Measurements from ENCODE around the gene SPDYE6. TPM values are rescaled to one million over a fixed set of nuclear protein-coding genes. Genes with fewer than 3 reads are reported as not detected.
"Not testable (repeated sequence)": the region's sequence is repeated elsewhere in the genome, so short reads cannot be mapped to it uniquely, and the experiment has no call there.

Gene SPDYE6, protein sequence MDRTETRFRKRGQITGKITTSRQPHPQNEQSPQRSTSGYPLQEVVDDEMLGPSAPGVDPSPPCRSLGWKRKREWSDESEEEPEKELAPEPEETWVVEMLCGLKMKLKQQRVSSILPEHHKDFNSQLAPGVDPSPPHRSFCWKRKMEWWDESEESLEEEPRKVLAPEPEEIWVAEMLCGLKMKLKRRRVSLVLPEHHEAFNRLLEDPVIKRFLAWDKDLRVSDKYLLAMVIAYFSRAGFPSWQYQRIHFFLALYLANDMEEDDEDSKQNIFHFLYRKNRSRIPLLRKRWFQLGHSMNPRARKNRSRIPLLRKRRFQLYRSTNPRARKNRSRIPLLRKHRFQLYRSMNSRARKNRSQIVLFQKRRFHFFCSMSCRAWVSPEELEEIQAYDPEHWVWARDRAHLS
- polyA plus RNA-seq (not detected in 3 replicates), polyA minus RNA-seq (0.13 TPM in 1 of 3 replicates, not detected in the others)
- not detected for polyA plus RNA-seq (2011; ENCODE audit: low read depth)
- polyA plus RNA-seq (2011; cell fraction: cytosol; rRNA removed): not detected in 2 replicates
- polyA plus RNA-seq (2011; cell fraction: nucleus; rRNA removed): 0.06 TPM in 1 of 2 replicates, not detected in the other
- polyA plus RNA-seq (2012; ENCODE audit: low replicate concordance): 0.65 and 2.2 TPM in 2 replicates
- polyA minus RNA-seq (2011; cell fraction: cytosol; rRNA and poly(A)+ RNA removed): not detected
- polyA minus RNA-seq (2011; cell fraction: nucleus; rRNA and poly(A)+ RNA removed): not detected in 2 replicates

DNA sequence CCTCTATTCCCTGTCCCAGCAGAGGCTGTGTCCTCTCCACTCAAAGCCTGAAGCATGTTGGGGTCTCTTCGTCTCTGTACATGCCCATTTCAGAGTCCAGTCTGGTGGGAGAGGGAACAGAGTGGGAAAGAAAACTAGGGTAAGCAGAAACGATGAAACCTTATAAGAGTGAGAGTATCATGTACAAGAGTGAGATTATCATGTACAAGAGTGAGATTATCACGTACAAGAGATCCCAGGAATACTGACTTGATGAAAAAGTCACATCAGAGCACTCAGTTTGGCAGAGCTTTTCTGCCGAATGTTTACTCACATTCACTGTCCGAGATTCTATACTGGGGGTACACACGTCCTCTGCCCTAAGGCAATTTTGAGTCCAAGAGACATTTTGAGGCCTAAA is at the start of gene SPDYE6:
SPDYE6 (minus strand) TSS at position 101 of the 400 bp plus-strand sequence. CDS start 421 bp downstream, outside the sequence.
- H3K9me3 ChIP-seq (ENCODE audit: control insufficient read depth, low read depth, low read length); H2AFZ ChIP-seq (ENCODE audit: control insufficient read depth, low read length); H3K79me2 ChIP-seq (ENCODE audit: control insufficient read depth, insufficient read depth, low read length); dilution Hi-C loops (cut with MboI; ENCODE audit: extremely low pct_ligation_motif_present, low sequenced_read_pairs); H3K9me1 ChIP-seq (ENCODE audit: control insufficient read depth, extremely low read depth, insufficient read depth, low read length); H3K27ac ChIP-seq (ENCODE audit: control insufficient read depth, insufficient read depth, low read length); H4K20me1 ChIP-seq (ENCODE audit: control insufficient read depth, extremely low read depth, insufficient read depth, low read length); H3K4me3 ChIP-seq (ENCODE audit: control insufficient read depth in 2 of 3, extremely low read depth in 1 of 3, insufficient read depth in 2 of 3, low read depth in 1 of 3, low read length in 3 of 3); H3K36me3 ChIP-seq (ENCODE audit: control insufficient read depth in 2 of 2, extremely low read depth in 1 of 2, insufficient read depth in 2 of 2, low read length in 2 of 2); DNase-seq (ENCODE audit: low read depth, low spot score); H3K27me3 ChIP-seq (ENCODE audit: control insufficient read depth, extremely low read depth, insufficient read depth, low read length); H3K9ac ChIP-seq (ENCODE audit: control insufficient read depth, extremely low read depth, insufficient read depth, low read length); FAIRE-seq; H3K4me2 ChIP-seq (ENCODE audit: control insufficient read depth, extremely low read depth, insufficient read depth, low read depth, low read length); H3K4me1 ChIP-seq (ENCODE audit: control insufficient read depth, extremely low read depth, insufficient read depth, low read length): not testable (repeated sequence)

DNA sequence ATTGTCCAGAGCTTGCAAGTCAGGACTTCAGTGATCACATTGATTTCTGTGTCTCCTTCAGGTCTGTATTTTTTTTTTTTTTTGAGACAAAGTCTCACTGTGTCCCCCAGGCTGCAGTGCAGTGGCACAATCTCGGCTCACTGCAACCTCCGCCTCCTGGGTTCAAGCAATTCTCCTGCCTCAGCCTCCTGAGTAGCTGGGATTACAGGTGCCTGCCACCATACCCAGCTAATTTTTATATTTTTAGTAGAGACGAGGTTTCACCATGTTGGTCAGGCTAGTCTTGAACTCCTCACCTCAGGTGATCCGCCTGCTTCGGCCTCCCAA is 48.6 kb upstream of the SPDYE6 start:
- H3K27ac ChIP-seq (ENCODE audit: control insufficient read depth, insufficient read depth, low read length); H3K9ac ChIP-seq (ENCODE audit: control insufficient read depth, extremely low read depth, insufficient read depth, low read length); H3K27me3 ChIP-seq (ENCODE audit: control insufficient read depth, extremely low read depth, insufficient read depth, low read length); DNase-seq (ENCODE audit: low read depth, low spot score); H3K9me3 ChIP-seq (ENCODE audit: control insufficient read depth, low read depth, low read length); FAIRE-seq; H3K79me2 ChIP-seq (ENCODE audit: control insufficient read depth, insufficient read depth, low read length); dilution Hi-C loops (cut with MboI; ENCODE audit: extremely low pct_ligation_motif_present, low sequenced_read_pairs); H2AFZ ChIP-seq (ENCODE audit: control insufficient read depth, low read length); H3K9me1 ChIP-seq (ENCODE audit: control insufficient read depth, extremely low read depth, insufficient read depth, low read length); H4K20me1 ChIP-seq (ENCODE audit: control insufficient read depth, extremely low read depth, insufficient read depth, low read length); H3K4me3 ChIP-seq (ENCODE audit: control insufficient read depth in 2 of 3, extremely low read depth in 1 of 3, insufficient read depth in 2 of 3, low read depth in 1 of 3, low read length in 3 of 3); H3K4me1 ChIP-seq (ENCODE audit: control insufficient read depth, extremely low read depth, insufficient read depth, low read length); H3K4me2 ChIP-seq (ENCODE audit: control insufficient read depth, extremely low read depth, insufficient read depth, low read depth, low read length): not testable (repeated sequence)
- peaks cover 28 to 36% of the 10 kb centered on the region in 2 experiments for H3K36me3 ChIP-seq (ENCODE audit: control insufficient read depth in 2 of 2, extremely low read depth in 1 of 2, insufficient read depth in 2 of 2, low read length in 2 of 2)

DNA sequence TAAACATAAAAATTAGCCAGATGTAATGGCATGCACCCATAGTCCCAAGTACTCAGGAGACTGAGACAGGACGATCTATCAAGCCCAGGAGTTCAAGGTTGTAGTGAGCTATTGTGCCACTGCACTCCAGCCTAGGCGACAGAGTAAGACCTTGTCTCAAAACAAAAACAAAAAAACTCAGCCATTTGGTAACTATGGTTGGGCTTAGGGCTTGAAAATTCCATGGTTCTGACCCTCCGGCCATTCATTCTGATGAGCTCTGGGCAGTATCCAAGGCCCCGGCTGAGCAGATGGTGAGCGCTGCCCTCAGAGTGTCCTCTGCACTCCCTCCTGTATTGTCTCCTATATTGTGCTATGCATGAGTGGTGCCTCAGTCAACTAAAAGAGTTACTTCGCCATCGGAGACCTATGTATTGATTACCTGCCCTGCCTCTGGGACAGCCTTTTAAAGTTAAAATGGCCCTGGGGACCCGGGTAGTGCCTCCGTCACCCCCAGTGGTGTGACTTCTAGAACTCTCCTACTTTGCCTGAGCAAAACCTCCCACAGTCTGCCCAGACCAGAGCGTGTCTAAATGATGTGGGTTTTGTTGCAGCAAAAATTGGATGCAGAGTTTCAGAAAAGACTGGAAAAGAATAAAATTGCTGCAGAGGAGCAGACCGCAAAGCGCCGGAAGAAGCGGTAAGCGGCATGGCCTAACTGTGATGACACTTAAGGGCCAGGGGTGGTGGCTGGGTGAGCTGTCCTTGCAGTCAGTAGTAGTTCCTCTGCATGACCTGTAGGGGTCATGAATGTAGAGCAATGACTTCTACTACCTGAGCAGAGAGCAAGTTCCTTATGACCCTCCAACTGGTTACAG is 48.0 kb upstream of the SPDYE6 start:
- Histone ChIP-seq H3K4me3 (ENCODE audit: control insufficient read depth in 2 of 3, extremely low read depth in 1 of 3, insufficient read depth in 2 of 3, low read depth in 1 of 3, low read length in 3 of 3) (no peak overlapping the region), H3K4me2 (ENCODE audit: control insufficient read depth, extremely low read depth, insufficient read depth, low read depth, low read length) (no peak overlapping the region), H3K9me1 (ENCODE audit: control insufficient read depth, extremely low read depth, insufficient read depth, low read length) (no peaks in the 10 kb centered on the region), H3K27me3 (ENCODE audit: control insufficient read depth, extremely low read depth, insufficient read depth, low read length) (no peaks in the 10 kb centered on the region), H3K9ac (ENCODE audit: control insufficient read depth, extremely low read depth, insufficient read depth, low read length) (no peak overlapping the region), H2AFZ (ENCODE audit: control insufficient read depth, low read length) (no peak overlapping the region), H3K9me3 (ENCODE audit: control insufficient read depth, low read depth, low read length) (no peaks in the 10 kb centered on the region), H3K36me3 (ENCODE audit: control insufficient read depth in 2 of 2, extremely low read depth in 1 of 2, insufficient read depth in 2 of 2, low read length in 2 of 2) (peaks cover 31 to 36% of the 10 kb centered on the region in 2 experiments), H4K20me1 (ENCODE audit: control insufficient read depth, extremely low read depth, insufficient read depth, low read length) (no peaks in the 10 kb centered on the region), H3K27ac (ENCODE audit: control insufficient read depth, insufficient read depth, low read length) (no peak overlapping the region), H3K79me2 (ENCODE audit: control insufficient read depth, insufficient read depth, low read length) (no peaks in the 10 kb centered on the region), H3K4me1 (ENCODE audit: control insufficient read depth, extremely low read depth, insufficient read depth, low read length) (no peaks in the 10 kb centered on the region)
- dilution Hi-C loops (cut with MboI; ENCODE audit: extremely low pct_ligation_motif_present, low sequenced_read_pairs): no loop called here
- no peak for TF ChIP-seq EZH2 (IDR thresholded peaks at IDR 0.05; ENCODE audit: low read length)
- TF ChIP-seq, protein P1, sequence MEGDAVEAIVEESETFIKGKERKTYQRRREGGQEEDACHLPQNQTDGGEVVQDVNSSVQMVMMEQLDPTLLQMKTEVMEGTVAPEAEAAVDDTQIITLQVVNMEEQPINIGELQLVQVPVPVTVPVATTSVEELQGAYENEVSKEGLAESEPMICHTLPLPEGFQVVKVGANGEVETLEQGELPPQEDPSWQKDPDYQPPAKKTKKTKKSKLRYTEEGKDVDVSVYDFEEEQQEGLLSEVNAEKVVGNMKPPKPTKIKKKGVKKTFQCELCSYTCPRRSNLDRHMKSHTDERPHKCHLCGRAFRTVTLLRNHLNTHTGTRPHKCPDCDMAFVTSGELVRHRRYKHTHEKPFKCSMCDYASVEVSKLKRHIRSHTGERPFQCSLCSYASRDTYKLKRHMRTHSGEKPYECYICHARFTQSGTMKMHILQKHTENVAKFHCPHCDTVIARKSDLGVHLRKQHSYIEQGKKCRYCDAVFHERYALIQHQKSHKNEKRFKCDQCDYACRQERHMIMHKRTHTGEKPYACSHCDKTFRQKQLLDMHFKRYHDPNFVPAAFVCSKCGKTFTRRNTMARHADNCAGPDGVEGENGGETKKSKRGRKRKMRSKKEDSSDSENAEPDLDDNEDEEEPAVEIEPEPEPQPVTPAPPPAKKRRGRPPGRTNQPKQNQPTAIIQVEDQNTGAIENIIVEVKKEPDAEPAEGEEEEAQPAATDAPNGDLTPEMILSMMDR (optimal IDR thresholded peaks at IDR 0.05 in 1 of 3, IDR thresholded peaks at IDR 0.05 in 1 of 3, conservative IDR thresholded peaks at IDR 0.05 in 1 of 3; ENCODE audit: extremely low read depth in 1 of 3, insufficient read depth in 2 of 3, low read length in 3 of 3): peak; percentile 76 to 81 (median 78)
- DNase-seq (ENCODE audit: low read depth, low spot score) (peak; percentile 28), FAIRE-seq (no peak)
